Duodenal mucosa (tissue), 2 donors: ENCODE results near the gene KIAA0232.
"Not testable (repeated sequence)": the region's sequence is repeated elsewhere in the genome, so short reads cannot be mapped to it uniquely, and the experiment has no call there.

Experiments
- H3K27ac ChIP-seq: one replicate; pipeline ENCODE4 v1.7.0; 2013; ENCODE audit warnings: low read depth, low read length
- H3K27me3 ChIP-seq, 2 donors: one replicate each; pipeline ENCODE4 v1.7.0; 2013; ENCODE audit warnings: low read length in 2 of 2, control low read depth in 1 of 2; ENCODE audit not compliant: insufficient read depth in 2 of 2, control insufficient read depth in 1 of 2
- H3K36me3 ChIP-seq, 2 donors: one replicate each; pipeline ENCODE4 v1.7.0; 2013; ENCODE audit warnings: low read length in 2 of 2, control low read depth in 1 of 2; ENCODE audit not compliant: insufficient read depth in 2 of 2, control insufficient read depth in 1 of 2
- H3K4me1 ChIP-seq, 2 donors: one replicate each; pipeline ENCODE4 v1.7.0; 2013; ENCODE audit warnings: low read length in 2 of 2, control low read depth in 1 of 2; ENCODE audit not compliant: insufficient read depth in 2 of 2, control insufficient read depth in 1 of 2
- H3K4me3 ChIP-seq, 2 donors: one replicate each; pipeline ENCODE4 v1.7.0; 2013; ENCODE audit warnings: low read length in 2 of 2, low read depth in 1 of 2
- H3K9ac ChIP-seq, 2 donors: one replicate each; pipeline ENCODE4 v1.7.0; 2013; ENCODE audit warnings: low read length in 2 of 2, low read depth in 1 of 2
- H3K9me3 ChIP-seq, 2 donors: one replicate each; pipeline ENCODE4 v1.7.0; 2013; ENCODE audit warnings: low read length in 2 of 2, control low read depth in 1 of 2; ENCODE audit not compliant: control insufficient read depth in 1 of 2

KIAA0232 gene

GRCh38 chr4:6889101-6889735, 106.7 kb downstream of the KIAA0232 start:
- Histone ChIP-seq H3K36me3 (peaks cover 0 to 3% of the 10 kb centered on the region in 2 donors), H3K9me3 (peaks cover 0 to 9% of the 10 kb centered on the region in 2 donors), H3K4me1 (peaks cover 38 to 48% of the 10 kb centered on the region in 2 donors), H3K27me3 (no peaks in the 10 kb centered on the region), H3K9ac (no peak overlapping the region), H3K27ac (no peak overlapping the region), H3K4me3 (no peak overlapping the region)

- Histone ChIP-seq H3K4me3 (no peak overlapping the region), H3K9ac (no peak overlapping the region), H3K27ac (no peak overlapping the region), H3K27me3 (no peaks in the 10 kb centered on the region), H3K36me3 (no peaks in the 10 kb centered on the region), H3K4me1 (peaks cover 42 to 53% of the 10 kb centered on the region in 2 donors), H3K9me3 (peaks cover 0 to 9% of the 10 kb centered on the region in 2 donors)
Observed at GRCh38 chr4:6889736-6890324, 107.3 kb downstream of the KIAA0232 start.

- no peak overlapping the region for H3K27ac ChIP-seq
- no peaks in the 10 kb centered on the region for H3K36me3 ChIP-seq
- H3K4me3 ChIP-seq, result no peak overlapping the region
- peaks cover 0 to 9% of the 10 kb centered on the region in 2 donors for H3K9me3 ChIP-seq
- H3K27me3 ChIP-seq, result no peaks in the 10 kb centered on the region
- H3K4me1 ChIP-seq, result peaks cover 42 to 53% of the 10 kb centered on the region in 2 donors
- no peak overlapping the region for H3K9ac ChIP-seq
Observed at GRCh38 chr4:6890358-6890757, 107.8 kb downstream of the KIAA0232 start.

GRCh38 chr4:6890971-6891370, 108.4 kb downstream of the KIAA0232 start:
- peaks cover 38 to 48% of the 10 kb centered on the region in 2 donors for H3K4me1 ChIP-seq
- not testable (repeated sequence) for H3K9me3 ChIP-seq, H3K9ac ChIP-seq, H3K27ac ChIP-seq, H3K4me3 ChIP-seq, H3K27me3 ChIP-seq, H3K36me3 ChIP-seq

- Histone ChIP-seq H3K4me3 (peak overlapping the region in 1 of 2 donors; percentile 49), H3K27ac (no peak overlapping the region), H3K9me3 (peaks cover 0 to 9% of the 10 kb centered on the region in 2 donors), H3K9ac (peak overlapping the region in 1 of 2 donors; percentile 35), H3K36me3 (no peaks in the 10 kb centered on the region), H3K4me1 (peaks cover 32 to 42% of the 10 kb centered on the region in 2 donors), H3K27me3 (no peaks in the 10 kb centered on the region)
Observed at GRCh38 chr4:6891436-6892170, 109.1 kb downstream of the KIAA0232 start.

- peak overlapping the region in 1 of 2 donors; percentile 35 for H3K9ac ChIP-seq
- peak overlapping the region; percentile 8 for H3K27ac ChIP-seq
- peaks cover 0 to 9% of the 10 kb centered on the region in 2 donors for H3K9me3 ChIP-seq
- H3K4me3 ChIP-seq, result peak overlapping the region; percentile 45 to 49
- H3K27me3 ChIP-seq, result no peaks in the 10 kb centered on the region
- peaks cover 31 to 38% of the 10 kb centered on the region in 2 donors for H3K4me1 ChIP-seq
- H3K36me3 ChIP-seq, result no peaks in the 10 kb centered on the region
Observed at GRCh38 chr4:6892190-6892908, 109.8 kb downstream of the KIAA0232 start.

GRCh38 chr4:6892909-6893202, 110.3 kb downstream of the KIAA0232 start:
- peak overlapping the region in 1 of 2 donors; percentile 12 for H3K9ac ChIP-seq

GRCh38 chr4:6893449-6894085, 111.0 kb downstream of the KIAA0232 start:
- H3K4me1 ChIP-seq, result peaks cover 31% of the 10 kb centered on the region in 2 donors

More at GRCh38 chr4:6892909-6893202, 110.3 kb downstream of the KIAA0232 start:
- Histone ChIP-seq H3K4me3 (no peak overlapping the region), H3K36me3 (no peaks in the 10 kb centered on the region), H3K27me3 (no peaks in the 10 kb centered on the region), H3K4me1 (peaks cover 31 to 38% of the 10 kb centered on the region in 2 donors), H3K27ac (peak overlapping the region; percentile 8), H3K9me3 (peaks cover 0 to 9% of the 10 kb centered on the region in 2 donors)

GRCh38 chr4:6894086-6894478, 111.6 kb downstream of the KIAA0232 start:
- H3K9ac ChIP-seq, result no peak overlapping the region
- H3K36me3 ChIP-seq, result no peaks in the 10 kb centered on the region
- no peak overlapping the region for H3K4me3 ChIP-seq
- peaks cover 0 to 9% of the 10 kb centered on the region in 2 donors for H3K9me3 ChIP-seq
- no peaks in the 10 kb centered on the region for H3K27me3 ChIP-seq
- peaks cover 31% of the 10 kb centered on the region in 2 donors for H3K4me1 ChIP-seq
- no peak overlapping the region for H3K27ac ChIP-seq

More at GRCh38 chr4:6893449-6894085, 111.0 kb downstream of the KIAA0232 start:
- Histone ChIP-seq H3K36me3 (no peaks in the 10 kb centered on the region), H3K9ac (peak overlapping the region; percentile 12 to 41), H3K9me3 (peaks cover 0 to 9% of the 10 kb centered on the region in 2 donors), H3K27me3 (no peaks in the 10 kb centered on the region), H3K4me3 (no peak overlapping the region), H3K27ac (peak overlapping the region; percentile 61)
